NCI-H128 (cell line): ENCODE data around the gene PCDHA9.
"Not testable (repeated sequence)": the region's sequence is repeated elsewhere in the genome, so short reads cannot be mapped to it uniquely, and the experiment has no call there.

ENCODE experiments used
- DNase-seq: peaks from one replicate; lab custom pipeline; 2025; ENCODE audit not compliant: unreplicated experiment; lab: John Stamatoyannopoulos, UW

PCDHA9 gene

GRCh38 chr5:140835622-140836510, 12.3 kb upstream of the PCDHA9 start:
- no peak for DNase-seq

DNA sequence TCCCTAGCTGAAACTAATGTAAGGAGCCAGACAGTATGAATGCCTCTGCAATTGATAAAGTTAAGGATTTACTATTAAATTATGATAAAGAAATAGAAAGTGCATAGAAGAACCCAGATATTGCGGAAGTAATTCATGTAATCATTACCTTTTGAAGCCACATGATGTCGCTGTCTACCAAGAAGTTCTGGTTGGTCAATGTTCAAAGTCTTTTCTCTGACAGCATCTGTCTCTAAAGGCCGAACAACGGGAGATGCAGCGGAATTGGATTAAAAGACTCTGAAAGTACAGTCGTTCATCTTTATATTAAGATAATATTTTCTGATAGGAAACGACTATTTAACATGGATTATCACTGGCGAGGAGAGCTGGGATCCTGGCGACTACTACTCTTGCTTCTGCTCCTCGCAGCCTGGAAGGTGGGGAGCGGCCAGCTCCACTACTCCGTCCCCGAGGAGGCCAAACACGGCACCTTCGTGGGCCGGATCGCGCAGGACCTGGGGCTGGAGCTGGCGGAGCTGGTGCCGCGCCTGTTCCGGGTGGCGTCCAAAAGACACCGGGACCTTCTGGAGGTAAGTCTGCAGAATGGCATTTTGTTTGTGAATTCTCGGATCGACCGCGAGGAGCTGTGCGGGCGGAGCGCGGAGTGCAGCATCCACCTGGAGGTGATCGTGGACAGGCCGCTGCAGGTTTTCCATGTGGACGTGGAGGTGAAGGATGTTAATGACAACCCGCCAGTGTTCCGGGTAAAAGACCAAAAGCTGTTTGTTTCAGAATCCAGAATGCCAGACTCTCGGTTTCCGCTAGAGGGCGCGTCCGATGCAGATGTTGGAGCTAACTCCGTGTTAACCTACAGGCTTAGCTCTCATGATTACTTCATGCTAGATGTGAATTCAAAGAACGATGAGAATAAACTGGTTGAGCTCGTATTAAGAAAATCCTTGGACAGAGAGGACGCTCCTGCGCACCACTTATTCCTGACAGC, 6.9 kb upstream of the PCDHA9 start, which contains the start of gene PCDHA8:
Gene PCDHA8 (plus strand): TSS at position 210 of the 985 bp plus-strand sequence. CDS start 135 bp downstream, at position 345.
- no peak for DNase-seq

- DNase-seq = no peak
These were observed 5.1 kb upstream of the PCDHA9 start for GRCh38 chr5:140842798-140843733.

DNA sequence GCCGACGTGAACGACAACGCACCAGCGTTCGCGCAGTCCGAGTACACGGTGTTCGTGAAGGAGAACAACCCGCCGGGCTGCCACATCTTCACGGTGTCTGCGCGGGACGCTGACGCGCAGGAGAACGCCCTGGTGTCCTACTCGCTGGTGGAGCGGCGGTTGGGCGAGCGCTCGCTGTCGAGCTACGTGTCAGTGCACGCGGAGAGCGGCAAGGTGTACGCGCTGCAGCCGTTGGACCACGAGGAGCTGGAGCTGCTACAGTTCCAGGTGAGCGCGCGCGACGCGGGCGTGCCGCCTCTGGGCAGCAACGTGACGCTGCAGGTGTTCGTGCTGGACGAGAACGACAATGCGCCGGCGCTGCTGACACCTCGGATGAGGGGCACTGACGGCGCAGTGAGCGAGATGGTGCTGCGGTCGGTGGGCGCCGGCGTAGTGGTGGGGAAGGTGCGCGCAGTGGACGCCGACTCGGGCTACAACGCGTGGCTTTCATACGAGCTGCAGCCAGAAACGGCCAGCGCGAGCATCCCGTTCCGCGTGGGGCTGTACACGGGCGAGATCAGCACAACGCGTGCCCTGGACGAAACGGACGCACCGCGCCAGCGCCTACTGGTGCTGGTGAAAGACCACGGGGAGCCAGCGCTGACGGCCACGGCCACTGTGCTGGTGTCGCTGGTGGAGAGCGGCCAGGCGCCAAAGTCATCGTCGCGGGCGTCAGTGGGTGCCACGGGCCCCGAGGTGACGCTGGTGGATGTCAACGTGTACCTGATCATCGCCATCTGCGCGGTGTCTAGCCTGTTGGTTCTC, 1.9 kb downstream of the PCDHA9 start:
- not testable (repeated sequence) for DNase-seq

DNA sequence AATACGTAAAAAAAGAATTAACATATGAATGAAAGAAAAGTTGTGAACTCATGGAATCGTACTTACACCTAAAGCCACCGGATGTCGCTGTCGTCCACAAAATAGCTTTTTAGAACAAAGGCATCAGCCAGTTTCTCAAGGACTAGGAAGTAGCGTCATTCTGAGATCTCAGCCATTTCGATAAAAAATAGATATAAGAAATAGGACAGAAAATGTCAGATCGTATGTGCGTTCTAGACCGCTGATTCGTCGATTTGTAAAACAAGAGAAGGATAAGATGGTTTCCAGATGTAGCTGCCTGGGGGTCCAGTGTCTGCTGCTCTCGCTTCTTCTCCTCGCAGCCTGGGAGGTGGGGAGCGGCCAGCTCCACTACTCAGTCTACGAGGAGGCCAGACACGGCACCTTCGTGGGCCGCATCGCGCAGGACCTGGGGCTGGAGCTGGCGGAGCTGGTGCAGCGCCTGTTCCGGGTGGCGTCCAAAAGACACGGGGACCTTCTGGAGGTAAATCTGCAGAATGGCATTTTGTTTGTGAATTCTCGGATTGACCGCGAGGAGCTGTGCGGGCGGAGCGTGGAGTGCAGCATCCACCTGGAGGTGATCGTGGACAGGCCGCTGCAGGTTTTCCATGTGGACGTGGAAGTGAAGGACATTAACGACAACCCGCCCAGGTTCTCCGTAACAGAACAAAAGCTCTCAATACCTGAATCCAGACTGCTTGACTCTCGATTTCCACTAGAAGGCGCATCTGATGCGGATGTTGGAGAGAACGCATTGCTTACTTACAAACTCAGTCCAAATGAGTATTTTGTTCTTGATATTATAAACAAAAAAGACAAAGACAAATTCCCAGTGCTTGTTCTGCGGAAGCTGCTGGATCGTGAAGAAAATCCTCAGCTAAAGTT, 7.8 kb downstream of the PCDHA9 start, which contains the start of gene PCDHA10:
Gene PCDHA10 (plus strand): TSS at position 126 of the 903 bp plus-strand sequence. CDS start 152 bp downstream, at position 278.
- no peak for DNase-seq

GRCh38 chr5:140857177-140857986, 9.2 kb downstream of the PCDHA9 start:
- no peak for DNase-seq

GRCh38 chr5:140857987-140858240, 9.7 kb downstream of the PCDHA9 start:
- no peak for DNase-seq

- DNase-seq = no peak
These were observed 14.5 kb downstream of the PCDHA9 start for GRCh38 chr5:140862441-140863295.

DNA sequence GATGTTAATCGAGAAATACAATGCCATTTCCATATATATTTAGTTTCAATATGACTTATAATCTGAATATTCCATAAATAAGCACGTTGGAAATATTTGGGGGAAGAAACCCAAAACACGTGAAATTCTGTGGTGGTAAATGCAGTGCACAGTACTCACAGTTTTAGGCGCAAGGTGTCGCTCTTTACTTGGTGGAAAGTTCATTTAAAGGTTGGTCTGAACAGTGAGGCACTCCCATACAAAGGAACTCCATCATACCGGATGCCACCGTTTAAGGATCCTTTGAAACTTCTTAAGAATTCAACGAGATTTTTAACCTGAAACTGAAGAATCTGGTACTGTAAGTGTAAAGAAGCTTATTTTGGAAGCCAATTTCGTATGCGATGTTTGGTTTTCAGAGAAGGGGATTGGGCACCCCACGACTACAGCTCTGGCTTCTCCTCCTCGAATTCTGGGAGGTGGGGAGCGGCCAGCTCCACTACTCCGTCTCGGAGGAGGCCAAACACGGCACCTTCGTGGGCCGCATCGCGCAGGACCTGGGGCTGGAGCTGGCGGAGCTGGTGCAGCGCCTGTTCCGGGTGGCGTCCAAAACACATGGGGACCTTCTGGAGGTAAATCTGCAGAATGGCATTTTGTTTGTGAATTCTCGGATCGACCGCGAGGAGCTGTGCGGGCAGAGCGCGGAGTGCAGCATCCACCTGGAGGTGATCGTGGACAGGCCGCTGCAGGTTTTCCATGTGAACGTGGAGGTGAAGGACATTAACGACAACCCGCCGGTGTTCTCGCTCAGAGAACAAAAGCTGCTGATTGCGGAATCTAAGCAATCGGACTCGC, 20.8 kb downstream of the PCDHA9 start, which contains the start of gene PCDHA11:
Gene PCDHA11 (plus strand): TSS at position 237 of the 834 bp plus-strand sequence. CDS start 147 bp downstream, at position 384.
- no peak for DNase-seq

- no peak for DNase-seq
These were observed 21.3 kb downstream of the PCDHA9 start for GRCh38 chr5:140869555-140869886.

- no peak for DNase-seq
These were observed 22.3 kb downstream of the PCDHA9 start for GRCh38 chr5:140870221-140871201.

GRCh38 chr5:140875085-140876065, 27.2 kb downstream of the PCDHA9 start, which contains the start of gene PCDHA12:
Gene PCDHA12, plus strand, starts transcription at chr5:140875308. Its CDS starts 165 bp downstream, at chr5:140875473.
- no peak for DNase-seq

- not testable (repeated sequence) for DNase-seq
These were observed 28.5 kb downstream of the PCDHA9 start for GRCh38 chr5:140876541-140877261.
